K562 (cell line): Measurements from ENCODE around the gene CDC6.

ENCODE experiments used
- BHLHE40 ChIP-seq: IDR thresholded peaks from 2 replicates; pipeline ENCODE4 v1.6.1; 2011; ENCODE audit warnings: low read length, improper control_type of control experiment
- BMI1 ChIP-seq: fragments of 150-350 bp; IDR thresholded peaks from 2 replicates; pipeline ENCODE4 v1.6.1; 2014; ENCODE audit warnings: low read length
- ELF4 ChIP-seq: fragments of 450-650 bp; formaldehyde crosslinking; IDR thresholded peaks from 2 replicates; pipeline ENCODE4 v1.4.0; 2022; ENCODE audit warnings: missing genetic modification characterization
- MTF1 ChIP-seq: fragments of 250-450 bp; sonication (Bioruptor Pico); IDR thresholded peaks from 2 replicates; pipeline ENCODE4 v1.9.0; 2021; ENCODE audit warnings: moderate library complexity, mild to moderate bottlenecking, inconsistent platforms, borderline replicate concordance
- NFIC ChIP-seq: fragments of 450-650 bp; IDR thresholded peaks from 2 replicates; pipeline ENCODE4 v1.6.1; 2017; ENCODE audit warnings: mild to moderate bottlenecking, inconsistent platforms
- SMC3 ChIP-seq: conservative IDR thresholded peaks from 2 replicates; pipeline ENCODE4 v1.6.1; 2011; ENCODE audit warnings: low read depth, low read length, improper control_type of control experiment; ENCODE audit not compliant: insufficient read depth
- ZNF282 ChIP-seq: sonication (generic); formaldehyde crosslinking; IDR thresholded peaks from 2 replicates; pipeline ENCODE4 v1.8.1; 2023; ENCODE audit warnings: missing genetic modification reagents
- TF ChIP-seq, protein P1 (sequence below): fragments of 450-650 bp; IDR thresholded peaks from 2 replicates; pipeline ENCODE4 v1.6.1; 2016; ENCODE audit warnings: borderline replicate concordance
- TF ChIP-seq, protein P2 (sequence below), 3 experiments: IDR thresholded peaks in 2 of 3; conservative IDR thresholded peaks in 1 of 3; 2 replicates each; pipeline ENCODE4 v1.5.1; 2011 to 2012; ENCODE audit warnings: low read length in 3 of 3, mild to moderate bottlenecking in 3 of 3, control low read depth in 2 of 3, improper control_type of control experiment in 1 of 3, inconsistent platforms in 1 of 3, low read depth in 1 of 3, mixed read lengths in 1 of 3, moderate library complexity in 1 of 3; ENCODE audit not compliant: insufficient read depth in 2 of 3
- TF ChIP-seq, protein P3 (sequence below): fragments of 450-650 bp; IDR thresholded peaks from 2 replicates; pipeline ENCODE4 v1.6.1; 2016; ENCODE audit warnings: missing biosample characterization, missing genetic modification characterization

DNA sequence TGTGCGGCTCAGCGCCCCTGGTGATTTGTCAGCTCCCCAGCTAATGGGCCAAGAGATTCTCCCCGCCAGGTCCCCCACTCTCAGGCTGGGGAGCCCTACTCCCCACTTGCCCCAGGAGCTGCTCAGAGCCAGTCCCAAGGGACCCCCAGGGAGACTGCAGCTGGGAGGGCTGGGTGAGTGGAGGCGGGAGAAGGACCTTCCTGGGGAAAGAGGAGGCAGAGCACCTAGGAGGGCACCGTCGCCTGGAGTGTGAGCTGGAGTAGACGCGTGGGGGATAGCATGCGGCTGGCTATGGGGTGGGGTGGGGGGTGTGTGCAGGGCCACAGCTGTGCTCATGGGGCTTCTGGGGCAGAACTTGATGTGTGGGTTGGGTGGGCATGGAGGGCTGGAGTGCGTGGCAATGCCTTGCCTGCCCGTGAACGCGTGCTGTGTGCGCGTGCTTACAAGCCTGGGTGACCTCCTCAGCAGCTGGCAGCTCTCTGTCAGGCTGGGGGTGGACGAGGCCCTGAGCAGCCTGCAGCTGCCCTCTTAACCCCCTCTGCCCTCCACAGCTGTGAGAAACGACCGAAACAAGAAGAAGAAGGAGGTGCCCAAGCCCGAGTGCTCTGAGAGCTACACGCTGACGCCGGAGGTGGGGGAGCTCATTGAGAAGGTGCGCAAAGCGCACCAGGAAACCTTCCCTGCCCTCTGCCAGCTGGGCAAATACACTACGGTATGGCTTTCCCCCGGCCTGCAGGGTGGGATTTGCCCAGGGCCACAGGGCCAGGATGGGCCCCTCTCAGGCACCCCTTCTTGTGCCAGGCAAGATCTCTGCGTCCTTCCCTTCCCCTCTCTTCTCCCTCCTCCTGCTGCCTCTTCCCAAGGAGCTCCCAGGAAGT, 63.9 kb downstream of the CDC6 start:
- TF ChIP-seq SMC3 (no peak), NFIC (no peak), ELF4 (CRISPR knock-in tag) (no peak), BHLHE40 (no peak), MTF1 (CRISPR knock-in tag) (no peak), BMI1 (no peak), ZNF282 (CRISPR knock-in tag) (no peak)
- TF ChIP-seq, protein P1, sequence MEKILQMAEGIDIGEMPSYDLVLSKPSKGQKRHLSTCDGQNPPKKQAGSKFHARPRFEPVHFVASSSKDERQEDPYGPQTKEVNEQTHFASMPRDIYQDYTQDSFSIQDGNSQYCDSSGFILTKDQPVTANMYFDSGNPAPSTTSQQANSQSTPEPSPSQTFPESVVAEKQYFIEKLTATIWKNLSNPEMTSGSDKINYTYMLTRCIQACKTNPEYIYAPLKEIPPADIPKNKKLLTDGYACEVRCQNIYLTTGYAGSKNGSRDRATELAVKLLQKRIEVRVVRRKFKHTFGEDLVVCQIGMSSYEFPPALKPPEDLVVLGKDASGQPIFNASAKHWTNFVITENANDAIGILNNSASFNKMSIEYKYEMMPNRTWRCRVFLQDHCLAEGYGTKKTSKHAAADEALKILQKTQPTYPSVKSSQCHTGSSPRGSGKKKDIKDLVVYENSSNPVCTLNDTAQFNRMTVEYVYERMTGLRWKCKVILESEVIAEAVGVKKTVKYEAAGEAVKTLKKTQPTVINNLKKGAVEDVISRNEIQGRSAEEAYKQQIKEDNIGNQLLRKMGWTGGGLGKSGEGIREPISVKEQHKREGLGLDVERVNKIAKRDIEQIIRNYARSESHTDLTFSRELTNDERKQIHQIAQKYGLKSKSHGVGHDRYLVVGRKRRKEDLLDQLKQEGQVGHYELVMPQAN, result no peak
- TF ChIP-seq, protein P2, sequence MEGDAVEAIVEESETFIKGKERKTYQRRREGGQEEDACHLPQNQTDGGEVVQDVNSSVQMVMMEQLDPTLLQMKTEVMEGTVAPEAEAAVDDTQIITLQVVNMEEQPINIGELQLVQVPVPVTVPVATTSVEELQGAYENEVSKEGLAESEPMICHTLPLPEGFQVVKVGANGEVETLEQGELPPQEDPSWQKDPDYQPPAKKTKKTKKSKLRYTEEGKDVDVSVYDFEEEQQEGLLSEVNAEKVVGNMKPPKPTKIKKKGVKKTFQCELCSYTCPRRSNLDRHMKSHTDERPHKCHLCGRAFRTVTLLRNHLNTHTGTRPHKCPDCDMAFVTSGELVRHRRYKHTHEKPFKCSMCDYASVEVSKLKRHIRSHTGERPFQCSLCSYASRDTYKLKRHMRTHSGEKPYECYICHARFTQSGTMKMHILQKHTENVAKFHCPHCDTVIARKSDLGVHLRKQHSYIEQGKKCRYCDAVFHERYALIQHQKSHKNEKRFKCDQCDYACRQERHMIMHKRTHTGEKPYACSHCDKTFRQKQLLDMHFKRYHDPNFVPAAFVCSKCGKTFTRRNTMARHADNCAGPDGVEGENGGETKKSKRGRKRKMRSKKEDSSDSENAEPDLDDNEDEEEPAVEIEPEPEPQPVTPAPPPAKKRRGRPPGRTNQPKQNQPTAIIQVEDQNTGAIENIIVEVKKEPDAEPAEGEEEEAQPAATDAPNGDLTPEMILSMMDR (IDR thresholded peaks at IDR 0.05 in 2 of 3, conservative IDR thresholded peaks at IDR 0.05 in 1 of 3; ENCODE audit: insufficient read depth in 2 of 3, low read depth in 1 of 3, low read length in 3 of 3), result no peak
- TF ChIP-seq, protein P3, sequence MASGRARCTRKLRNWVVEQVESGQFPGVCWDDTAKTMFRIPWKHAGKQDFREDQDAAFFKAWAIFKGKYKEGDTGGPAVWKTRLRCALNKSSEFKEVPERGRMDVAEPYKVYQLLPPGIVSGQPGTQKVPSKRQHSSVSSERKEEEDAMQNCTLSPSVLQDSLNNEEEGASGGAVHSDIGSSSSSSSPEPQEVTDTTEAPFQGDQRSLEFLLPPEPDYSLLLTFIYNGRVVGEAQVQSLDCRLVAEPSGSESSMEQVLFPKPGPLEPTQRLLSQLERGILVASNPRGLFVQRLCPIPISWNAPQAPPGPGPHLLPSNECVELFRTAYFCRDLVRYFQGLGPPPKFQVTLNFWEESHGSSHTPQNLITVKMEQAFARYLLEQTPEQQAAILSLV (tag), result no peak
